Epithelial cell of esophagus (primary cell): ENCODE measurements around the gene UBAC1.

Source experiments
- DNase-seq: peaks from one replicate; pipeline ENCODE4 v3.0.0; 2010; ENCODE audit warnings: low read depth
- H3K4me3 ChIP-seq: 2 replicates; pipeline ENCODE4 v1.5.1; 2011; ENCODE audit warnings: mild to moderate bottlenecking, low read length, control low read depth
- CTCF ChIP-seq: IDR thresholded peaks from 2 replicates; pipeline ENCODE4 v1.5.1; 2011; ENCODE audit warnings: low read depth, mild to moderate bottlenecking, low read length, control low read depth, inconsistent platforms; ENCODE audit not compliant: insufficient read depth; ENCODE audit errors: missing control alignments

Gene UBAC1

GRCh38 chr9:136001231-136001630 is 40.1 kb upstream of the UBAC1 start:
- no peak overlapping the region for H3K4me3 ChIP-seq
- no peak for DNase-seq
- no peak for TF ChIP-seq CTCF

- no peak overlapping the region for H3K4me3 ChIP-seq
- no peak for DNase-seq
- TF ChIP-seq CTCF, result no peak
These were observed 37.4 kb upstream of the UBAC1 start for GRCh38 chr9:135998410-135999071.

GRCh38 chr9:135998016-135998380 is 36.8 kb upstream of the UBAC1 start:
- no peak overlapping the region for H3K4me3 ChIP-seq
- no peak for TF ChIP-seq CTCF
- no peak for DNase-seq

GRCh38 chr9:135997090-135998015 is 36.2 kb upstream of the UBAC1 start:
- H3K4me3 ChIP-seq, result no peak overlapping the region
- no peak for DNase-seq
- no peak for TF ChIP-seq CTCF

GRCh38 chr9:135995816-135996215 is 34.6 kb upstream of the UBAC1 start:
- DNase-seq, result no peak
- TF ChIP-seq CTCF, result no peak
- H3K4me3 ChIP-seq, result no peak overlapping the region

- no peak for DNase-seq
- TF ChIP-seq CTCF, result no peak
- no peak overlapping the region for H3K4me3 ChIP-seq
These were observed 33.5 kb upstream of the UBAC1 start for GRCh38 chr9:135994501-135995192.
